K562 (cell line): ENCODE results near the gene SRP72. TPM values are rescaled to one million over a fixed set of nuclear protein-coding genes. Genes with fewer than 3 reads are reported as not detected.

ENCODE experiments used
- AFF4 ChIP-seq: sonication (generic); formaldehyde crosslinking; IDR thresholded peaks from 2 replicates; pipeline ENCODE4 v1.8.0; 2023; ENCODE audit warnings: mild to moderate bottlenecking, missing genetic modification reagents
- ATF1 ChIP-seq, 2 experiments: fragments of 450-650 bp in 1 of 2; IDR thresholded peaks; 2 replicates each; pipeline ENCODE4 v1.6.1; 2016; ENCODE audit warnings: missing compliant biosample characterization in 1 of 2, missing genetic modification characterization in 1 of 2
- DACH1 ChIP-seq: fragments of 450-650 bp; IDR thresholded peaks from 2 replicates; pipeline ENCODE4 v1.6.1; 2018; ENCODE audit not compliant: partially characterized antibody
- MAFF ChIP-seq: IDR thresholded peaks from 2 replicates; pipeline ENCODE4 v1.6.1; 2012; ENCODE audit warnings: low read length, improper control_type of control experiment
- POLR2B ChIP-seq: fragments of 450-650 bp; IDR thresholded peaks from 2 replicates; pipeline ENCODE4 v1.6.1; 2018; ENCODE audit warnings: low read depth; ENCODE audit not compliant: partially characterized antibody
- PYGO2 ChIP-seq: fragments of 450-650 bp; IDR thresholded peaks from 2 replicates; pipeline ENCODE4 v1.6.1; 2016; ENCODE audit warnings: mild to moderate bottlenecking, missing genetic modification characterization, moderate library complexity, missing compliant biosample characterization
- REST ChIP-seq, 2 experiments: fragments of 450-650 bp; formaldehyde crosslinking in 1 of 2; IDR thresholded peaks; 2 replicates each; pipeline versions ENCODE4 v1.4.0 to v1.6.1; 2014 to 2020; ENCODE audit warnings: mild to moderate bottlenecking in 2 of 2, borderline replicate concordance in 1 of 2, low read depth in 1 of 2
- ZC3H8 ChIP-seq: fragments of 450-650 bp; IDR thresholded peaks from 2 replicates; pipeline ENCODE4 v1.6.1; 2017
- ZHX1 ChIP-seq: fragments of 150-350 bp; conservative IDR thresholded peaks from 2 replicates; pipeline ENCODE4 v1.6.1; 2014; ENCODE audit warnings: low read length
- ZNF644 ChIP-seq: fragments of 200-800 bp; sonication (Bioruptor generic); IDR thresholded peaks from 2 replicates; pipeline ENCODE4 v1.6.1; 2016; ENCODE audit warnings: low read depth, missing genetic modification characterization, missing compliant biosample characterization
- polyA plus RNA-seq, 8 experiments: library from polyadenylated mRNA; depleted of rRNA in 4 of 8; stranded (reverse) in 5 of 8; unstranded in 3 of 8; fragments of >200 nt; fragmentation: Nextera tagmentation in 2 of 8; fragmentation: Illumina TruSeq in 1 of 8; extraction: Ambion mirVana in 2 of 8; extraction: Trizol in 1 of 8; gene quantifications; 2 replicates each; pipeline versions ENCODE4 v1.2.1 to v1.2.3, GENCODE V29; 2011 to 2014; ENCODE audit warnings: inconsistent platforms in 1 of 8, missing spikeins in 1 of 8
- total RNA-seq, 7 experiments: library from RNA; depleted of rRNA in 6 of 7; stranded (reverse); fragments of >200 nt in 6 of 7; fragmentation: Illumina TruSeq in 2 of 7; extraction: Trizol in 2 of 7; gene quantifications; 2 replicates each; pipeline versions ENCODE4 v1.2.1 to v1.2.3, GENCODE V29; 2011 to 2021; ENCODE audit warnings: low replicate concordance in 1 of 7

The SRP72 gene
- total and polyA plus RNA-seq, 9 of the 15 experiments (the other 6 are each of a cell fraction or from before 2014, with no cell fraction given): 124 to 341 (median 202) TPM

- TF ChIP-seq ZHX1 (peak; percentile 77; the same call in 1 of the 2 replicates), AFF4 (CRISPR knock-in tag) (no peak), MAFF (peak; percentile 54; the same call in 1 of the 2 replicates), ZC3H8 (no peak), DACH1 (no peak), POLR2B (peak; percentile 82), ZNF644 (tag) (no peak), REST (IDR thresholded peaks at IDR 0.05; ENCODE audit: borderline replicate concordance) (no peak), REST (CRISPR knock-in tag; IDR thresholded peaks at IDR 0.05; ENCODE audit: low read depth) (no peak), ATF1 (CRISPR knock-in tag; IDR thresholded peaks at IDR 0.05) (no peak), ATF1 (tag; IDR thresholded peaks at IDR 0.05) (no peak), PYGO2 (no peak)
Observed at GRCh38 chr4:56530269-56531148, 63.1 kb downstream of the SRP72 start (continued).
